ENCODE data around the gene VPS33B.

VPS33B gene

GRCh38 chr15:90955624-90956273 is 66.6 kb downstream of the VPS33B start:
- no peak for TF ChIP-seq CTCF (IDR thresholded peaks at IDR 0.05; ENCODE audit: extremely low read depth, missing control alignments)
- peak; percentile 40 for DNase-seq (ENCODE audit: low spot score)

- TF ChIP-seq CTCF (IDR thresholded peaks at IDR 0.05; ENCODE audit: extremely low read depth, missing control alignments), result no peak
- peak; percentile 99 for DNase-seq (ENCODE audit: low spot score)
Observed at GRCh38 chr15:90954712-90955623, 67.4 kb downstream of the VPS33B start, which contains the start of gene RCCD1. Gene RCCD1, plus strand, starts transcription at chr15:90954884. Its CDS starts 1,851 bp downstream, at chr15:90956735.

GRCh38 chr15:90953947-90954711 is 68.3 kb downstream of the VPS33B start:
- no peak for TF ChIP-seq CTCF (IDR thresholded peaks at IDR 0.05; ENCODE audit: extremely low read depth, missing control alignments)
- DNase-seq (ENCODE audit: low spot score), result no peak

- TF ChIP-seq CTCF (IDR thresholded peaks at IDR 0.05; ENCODE audit: extremely low read depth, missing control alignments), result no peak
- no peak for DNase-seq (ENCODE audit: low spot score)
Observed at GRCh38 chr15:90952901-90953677, 69.3 kb downstream of the VPS33B start.

- TF ChIP-seq CTCF (IDR thresholded peaks at IDR 0.05; ENCODE audit: extremely low read depth, missing control alignments), result no peak
- no peak for DNase-seq (ENCODE audit: low spot score)
Observed at GRCh38 chr15:90950676-90951075, 71.7 kb downstream of the VPS33B start.

GRCh38 chr15:90949979-90950675 is 72.3 kb downstream of the VPS33B start:
- DNase-seq (ENCODE audit: low spot score), result no peak
- no peak for TF ChIP-seq CTCF (IDR thresholded peaks at IDR 0.05; ENCODE audit: extremely low read depth, missing control alignments)
